GM23338 (cell line): Measurements from ENCODE around the gene DIP2C. TPM values are rescaled to one million over a fixed set of nuclear protein-coding genes. Genes with fewer than 3 reads are reported as not detected.

Experiments used
- ATAC-seq: fragments of 200-7000 bp; cut with Tn5 transposase; 3 replicates; pipeline ENCODE4 v1.9.1; 2020
- DNase-seq: peaks from one replicate; pipeline ENCODE4 v3.0.0-alpha.2; 2015; ENCODE audit warnings: low spot score
- H2AFZ ChIP-seq: fragments of 200-600 bp; sonication (generic); 2 replicates; pipeline ENCODE4 v1.8.0; 2016; ENCODE audit warnings: antibody characterized with exemption, mild to moderate bottlenecking, moderate library complexity
- H3F3A ChIP-seq: fragments of 200-600 bp; sonication (generic); replicated peaks from 2 replicates; pipeline ENCODE4 v1.8.0; 2017; ENCODE audit warnings: antibody characterized with exemption, mixed run types, low read depth
- H3K27ac ChIP-seq: fragments of 200-600 bp; sonication (generic); 2 replicates; pipeline ENCODE4 v1.6.1; 2016; ENCODE audit warnings: low read depth
- H3K27me3 ChIP-seq: fragments of 200-600 bp; sonication (generic); 2 replicates; pipeline ENCODE4 v1.8.0; 2016; ENCODE audit warnings: mild to moderate bottlenecking, mixed run types, moderate library complexity; ENCODE audit not compliant: insufficient read depth
- H3K36me3 ChIP-seq: fragments of 200-600 bp; sonication (generic); 2 replicates; pipeline ENCODE4 v1.8.0; 2016; ENCODE audit warnings: mild to moderate bottlenecking; ENCODE audit not compliant: insufficient read depth
- H3K4me1 ChIP-seq: fragments of 200-600 bp; sonication (generic); 2 replicates; pipeline ENCODE4 v1.8.0; 2016; ENCODE audit warnings: mild to moderate bottlenecking, moderate library complexity; ENCODE audit not compliant: insufficient read depth
- H3K4me2 ChIP-seq: fragments of 200-600 bp; sonication (generic); 2 replicates; pipeline ENCODE4 v1.7.1; 2017; ENCODE audit warnings: mixed run types
- H3K4me3 ChIP-seq: fragments of 200-600 bp; sonication (generic); 2 replicates; pipeline ENCODE4 v1.6.1; 2016; ENCODE audit warnings: mixed run types
- H3K79me2 ChIP-seq: fragments of 200-600 bp; sonication (generic); replicated peaks from 2 replicates; pipeline ENCODE4 v1.8.0; 2017; ENCODE audit warnings: mild to moderate bottlenecking; ENCODE audit not compliant: insufficient read depth
- H3K9me2 ChIP-seq: fragments of 200-600 bp; sonication (generic); 2 replicates; pipeline ENCODE4 v1.8.0; 2017; ENCODE audit not compliant: insufficient read depth
- H4K20me1 ChIP-seq: fragments of 200-600 bp; sonication (generic); replicated peaks from 2 replicates; pipeline ENCODE4 v1.8.0; 2017; ENCODE audit warnings: mild to moderate bottlenecking; ENCODE audit not compliant: insufficient read depth
- H3K27ac Mint-ChIP-seq: 2 replicates; pipeline ENCODE4 v1.8.0; 2020; ENCODE audit warnings: inconsistent platforms, mild to moderate bottlenecking, moderate library complexity, mixed read lengths
- H3K27me3 Mint-ChIP-seq: 3 replicates; pipeline ENCODE4 v1.8.0; 2022; ENCODE audit warnings: low read depth, mild to moderate bottlenecking, moderate library complexity, mixed read lengths, inconsistent platforms; ENCODE audit not compliant: insufficient read depth, poor library complexity
- H3K36me3 Mint-ChIP-seq: 3 replicates; pipeline ENCODE4 v1.8.0; 2021; ENCODE audit warnings: low read depth, mild to moderate bottlenecking, inconsistent platforms, moderate library complexity, mixed read lengths
- H3K4me1 Mint-ChIP-seq: 3 replicates; pipeline ENCODE4 v1.8.0; 2020; ENCODE audit warnings: mild to moderate bottlenecking, inconsistent platforms, mixed read lengths
- H3K4me3 Mint-ChIP-seq: 3 replicates; pipeline ENCODE4 v1.8.0; 2021; ENCODE audit warnings: moderate library complexity, mild to moderate bottlenecking, inconsistent platforms, mixed read lengths
- H3K9me3 Mint-ChIP-seq: 3 replicates; pipeline ENCODE4 v1.8.0; 2020; ENCODE audit warnings: moderate library complexity, mild to moderate bottlenecking, inconsistent platforms, mixed read lengths
- CREB1 ChIP-seq: fragments of 250-450 bp; sonication (Bioruptor Pico); IDR thresholded peaks from 2 replicates; pipeline ENCODE4 v1.5.0; 2020; ENCODE audit warnings: low read depth, mild to moderate bottlenecking, moderate library complexity
- EZH2 ChIP-seq: fragments of 200-600 bp; sonication (generic); IDR thresholded peaks from one replicate; pipeline ENCODE4 v1.8.0; 2017; ENCODE audit warnings: antibody characterized with exemption, mild to moderate bottlenecking, low read depth; ENCODE audit not compliant: unreplicated experiment
- EZH2phosphoT487 ChIP-seq: fragments of 200-600 bp; sonication (generic); IDR thresholded peaks from one replicate; pipeline ENCODE4 v1.8.1; 2018; ENCODE audit warnings: antibody characterized with exemption; ENCODE audit not compliant: unreplicated experiment
- JUNB ChIP-seq: IDR thresholded peaks from one replicate; pipeline ENCODE4 v1.6.1; 2016; ENCODE audit warnings: antibody characterized with exemption; ENCODE audit not compliant: unreplicated experiment
- NANOG ChIP-seq: IDR thresholded peaks from 2 replicates; pipeline ENCODE4 v1.6.1; 2016; ENCODE audit warnings: antibody characterized with exemption, borderline replicate concordance
- POLR2AphosphoS5 ChIP-seq: IDR thresholded peaks from 2 replicates; pipeline ENCODE4 v1.6.1; 2016; ENCODE audit warnings: antibody characterized with exemption, low read depth
- STAT1 ChIP-seq: IDR thresholded peaks from one replicate; pipeline ENCODE4 v1.6.1; 2016; ENCODE audit warnings: antibody characterized with exemption; ENCODE audit not compliant: unreplicated experiment
- ZNF114 ChIP-seq: fragments of 250-450 bp; sonication (Bioruptor Pico); IDR thresholded peaks from 2 replicates; pipeline ENCODE4 v1.5.0; 2020; ENCODE audit warnings: mild to moderate bottlenecking, moderate library complexity
- ZNF331 ChIP-seq: fragments of 250-450 bp; sonication (Bioruptor Pico); IDR thresholded peaks from 2 replicates; pipeline ENCODE4 v1.5.0; 2020; ENCODE audit warnings: low read depth, mild to moderate bottlenecking, moderate library complexity
- polyA plus RNA-seq: library from polyadenylated mRNA; unstranded; fragments of >200 nt; fragmentation: Nextera tagmentation; extraction: Ambion mirVana; gene quantifications from 2 replicates; pipeline ENCODE4 v1.2.1, GENCODE V29; 2016
- total RNA-seq: library from RNA; depleted of rRNA; stranded (reverse); fragments of >200 nt; shearing (Covaris generic); gene quantifications from 2 replicates; pipeline ENCODE4 v1.2.3, GENCODE V29; 2014
- TF ChIP-seq, protein P1 (sequence below): IDR thresholded peaks from 2 replicates; pipeline ENCODE4 v1.6.1; 2016; ENCODE audit warnings: antibody characterized with exemption
- TF ChIP-seq, protein P2 (sequence below), 2 experiments: fragments of 200-600 bp in 1 of 2; sonication (generic) in 1 of 2; conservative IDR thresholded peaks; 2 replicates each; pipeline versions ENCODE4 v1.5.1 to v1.6.1; 2016 to 2017; ENCODE audit warnings: antibody characterized with exemption in 2 of 2, low read depth in 2 of 2, mild to moderate bottlenecking in 2 of 2, moderate library complexity in 1 of 2
- TF ChIP-seq, protein P3 (sequence below): fragments of 250-450 bp; sonication (Bioruptor Pico); IDR thresholded peaks from 2 replicates; pipeline ENCODE4 v1.5.0; 2020; ENCODE audit warnings: mild to moderate bottlenecking, moderate library complexity
- TF ChIP-seq, protein P4 (sequence below): IDR thresholded peaks from one replicate; pipeline ENCODE4 v1.6.1; 2018; ENCODE audit warnings: antibody characterized with exemption; ENCODE audit not compliant: unreplicated experiment

Gene DIP2C
- total and polyA plus RNA-seq, 2 experiments from 2014 or later, result 5.1 to 7.7 TPM

GRCh38 chr10:275680-276079, 413.8 kb downstream of the DIP2C start:
- H3K79me2 ChIP-seq, result no peaks in the 10 kb centered on the region
- no peaks in the 10 kb centered on the region for H3K9me2 ChIP-seq
- ATAC-seq (no peak), DNase-seq (no peak)
- Mint-ChIP-seq H3K36me3 (peaks cover 3% of the 10 kb centered on the region; the same call in 2 of the 3 replicates), H3K4me1 (no peaks in the 10 kb centered on the region), H3K9me3 (no peaks in the 10 kb centered on the region), H3K27ac (no peak overlapping the region), H3K4me3 (no peak overlapping the region), H3K27me3 (no peaks in the 10 kb centered on the region)
- no peak overlapping the region for H2AFZ ChIP-seq
- no peak for TF ChIP-seq JUNB
- TF ChIP-seq ZNF114 (CRISPR knock-in tag), result no peak
- TF ChIP-seq STAT1, result no peak
- TF ChIP-seq, protein P1, sequence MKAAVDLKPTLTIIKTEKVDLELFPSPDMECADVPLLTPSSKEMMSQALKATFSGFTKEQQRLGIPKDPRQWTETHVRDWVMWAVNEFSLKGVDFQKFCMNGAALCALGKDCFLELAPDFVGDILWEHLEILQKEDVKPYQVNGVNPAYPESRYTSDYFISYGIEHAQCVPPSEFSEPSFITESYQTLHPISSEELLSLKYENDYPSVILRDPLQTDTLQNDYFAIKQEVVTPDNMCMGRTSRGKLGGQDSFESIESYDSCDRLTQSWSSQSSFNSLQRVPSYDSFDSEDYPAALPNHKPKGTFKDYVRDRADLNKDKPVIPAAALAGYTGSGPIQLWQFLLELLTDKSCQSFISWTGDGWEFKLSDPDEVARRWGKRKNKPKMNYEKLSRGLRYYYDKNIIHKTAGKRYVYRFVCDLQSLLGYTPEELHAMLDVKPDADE, result no peak
- TF ChIP-seq EZH2, result no peak
- no peak for TF ChIP-seq EZH2phosphoT487
- no peak for TF ChIP-seq ZNF331
- no peak for TF ChIP-seq NANOG
- no peak for TF ChIP-seq CREB1
- TF ChIP-seq, protein P2, sequence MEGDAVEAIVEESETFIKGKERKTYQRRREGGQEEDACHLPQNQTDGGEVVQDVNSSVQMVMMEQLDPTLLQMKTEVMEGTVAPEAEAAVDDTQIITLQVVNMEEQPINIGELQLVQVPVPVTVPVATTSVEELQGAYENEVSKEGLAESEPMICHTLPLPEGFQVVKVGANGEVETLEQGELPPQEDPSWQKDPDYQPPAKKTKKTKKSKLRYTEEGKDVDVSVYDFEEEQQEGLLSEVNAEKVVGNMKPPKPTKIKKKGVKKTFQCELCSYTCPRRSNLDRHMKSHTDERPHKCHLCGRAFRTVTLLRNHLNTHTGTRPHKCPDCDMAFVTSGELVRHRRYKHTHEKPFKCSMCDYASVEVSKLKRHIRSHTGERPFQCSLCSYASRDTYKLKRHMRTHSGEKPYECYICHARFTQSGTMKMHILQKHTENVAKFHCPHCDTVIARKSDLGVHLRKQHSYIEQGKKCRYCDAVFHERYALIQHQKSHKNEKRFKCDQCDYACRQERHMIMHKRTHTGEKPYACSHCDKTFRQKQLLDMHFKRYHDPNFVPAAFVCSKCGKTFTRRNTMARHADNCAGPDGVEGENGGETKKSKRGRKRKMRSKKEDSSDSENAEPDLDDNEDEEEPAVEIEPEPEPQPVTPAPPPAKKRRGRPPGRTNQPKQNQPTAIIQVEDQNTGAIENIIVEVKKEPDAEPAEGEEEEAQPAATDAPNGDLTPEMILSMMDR (conservative IDR thresholded peaks at IDR 0.05; ENCODE audit: low read depth in 2 of 2), result no peak
- TF ChIP-seq, protein P3, sequence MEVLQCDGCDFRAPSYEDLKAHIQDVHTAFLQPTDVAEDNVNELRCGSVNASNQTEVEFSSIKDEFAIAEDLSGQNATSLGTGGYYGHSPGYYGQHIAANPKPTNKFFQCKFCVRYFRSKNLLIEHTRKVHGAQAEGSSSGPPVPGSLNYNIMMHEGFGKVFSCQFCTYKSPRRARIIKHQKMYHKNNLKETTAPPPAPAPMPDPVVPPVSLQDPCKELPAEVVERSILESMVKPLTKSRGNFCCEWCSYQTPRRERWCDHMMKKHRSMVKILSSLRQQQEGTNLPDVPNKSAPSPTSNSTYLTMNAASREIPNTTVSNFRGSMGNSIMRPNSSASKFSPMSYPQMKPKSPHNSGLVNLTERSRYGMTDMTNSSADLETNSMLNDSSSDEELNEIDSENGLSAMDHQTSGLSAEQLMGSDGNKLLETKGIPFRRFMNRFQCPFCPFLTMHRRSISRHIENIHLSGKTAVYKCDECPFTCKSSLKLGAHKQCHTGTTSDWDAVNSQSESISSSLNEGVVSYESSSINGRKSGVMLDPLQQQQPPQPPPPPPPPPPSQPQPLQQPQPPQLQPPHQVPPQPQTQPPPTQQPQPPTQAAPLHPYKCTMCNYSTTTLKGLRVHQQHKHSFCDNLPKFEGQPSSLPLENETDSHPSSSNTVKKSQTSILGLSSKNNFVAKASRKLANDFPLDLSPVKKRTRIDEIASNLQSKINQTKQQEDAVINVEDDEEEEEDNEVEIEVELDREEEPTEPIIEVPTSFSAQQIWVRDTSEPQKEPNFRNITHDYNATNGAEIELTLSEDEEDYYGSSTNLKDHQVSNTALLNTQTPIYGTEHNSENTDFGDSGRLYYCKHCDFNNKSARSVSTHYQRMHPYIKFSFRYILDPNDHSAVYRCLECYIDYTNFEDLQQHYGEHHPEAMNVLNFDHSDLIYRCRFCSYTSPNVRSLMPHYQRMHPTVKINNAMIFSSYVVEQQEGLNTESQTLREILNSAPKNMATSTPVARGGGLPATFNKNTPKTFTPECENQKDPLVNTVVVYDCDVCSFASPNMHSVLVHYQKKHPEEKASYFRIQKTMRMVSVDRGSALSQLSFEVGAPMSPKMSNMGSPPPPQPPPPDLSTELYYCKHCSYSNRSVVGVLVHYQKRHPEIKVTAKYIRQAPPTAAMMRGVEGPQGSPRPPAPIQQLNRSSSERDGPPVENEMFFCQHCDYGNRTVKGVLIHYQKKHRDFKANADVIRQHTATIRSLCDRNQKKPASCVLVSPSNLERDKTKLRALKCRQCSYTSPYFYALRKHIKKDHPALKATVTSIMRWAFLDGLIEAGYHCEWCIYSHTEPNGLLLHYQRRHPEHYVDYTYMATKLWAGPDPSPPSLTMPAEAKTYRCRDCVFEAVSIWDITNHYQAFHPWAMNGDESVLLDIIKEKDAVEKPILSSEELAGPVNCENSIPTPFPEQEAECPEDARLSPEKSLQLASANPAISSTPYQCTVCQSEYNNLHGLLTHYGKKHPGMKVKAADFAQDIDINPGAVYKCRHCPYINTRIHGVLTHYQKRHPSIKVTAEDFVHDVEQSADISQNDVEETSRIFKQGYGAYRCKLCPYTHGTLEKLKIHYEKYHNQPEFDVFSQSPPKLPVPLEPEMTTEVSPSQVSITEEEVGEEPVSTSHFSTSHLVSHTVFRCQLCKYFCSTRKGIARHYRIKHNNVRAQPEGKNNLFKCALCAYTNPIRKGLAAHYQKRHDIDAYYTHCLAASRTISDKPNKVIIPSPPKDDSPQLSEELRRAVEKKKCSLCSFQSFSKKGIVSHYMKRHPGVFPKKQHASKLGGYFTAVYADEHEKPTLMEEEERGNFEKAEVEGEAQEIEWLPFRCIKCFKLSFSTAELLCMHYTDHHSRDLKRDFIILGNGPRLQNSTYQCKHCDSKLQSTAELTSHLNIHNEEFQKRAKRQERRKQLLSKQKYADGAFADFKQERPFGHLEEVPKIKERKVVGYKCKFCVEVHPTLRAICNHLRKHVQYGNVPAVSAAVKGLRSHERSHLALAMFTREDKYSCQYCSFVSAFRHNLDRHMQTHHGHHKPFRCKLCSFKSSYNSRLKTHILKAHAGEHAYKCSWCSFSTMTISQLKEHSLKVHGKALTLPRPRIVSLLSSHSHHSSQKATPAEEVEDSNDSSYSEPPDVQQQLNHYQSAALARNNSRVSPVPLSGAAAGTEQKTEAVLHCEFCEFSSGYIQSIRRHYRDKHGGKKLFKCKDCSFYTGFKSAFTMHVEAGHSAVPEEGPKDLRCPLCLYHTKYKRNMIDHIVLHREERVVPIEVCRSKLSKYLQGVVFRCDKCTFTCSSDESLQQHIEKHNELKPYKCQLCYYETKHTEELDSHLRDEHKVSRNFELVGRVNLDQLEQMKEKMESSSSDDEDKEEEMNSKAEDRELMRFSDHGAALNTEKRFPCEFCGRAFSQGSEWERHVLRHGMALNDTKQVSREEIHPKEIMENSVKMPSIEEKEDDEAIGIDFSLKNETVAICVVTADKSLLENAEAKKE (CRISPR knock-in tag), result no peak
- TF ChIP-seq, protein P4, sequence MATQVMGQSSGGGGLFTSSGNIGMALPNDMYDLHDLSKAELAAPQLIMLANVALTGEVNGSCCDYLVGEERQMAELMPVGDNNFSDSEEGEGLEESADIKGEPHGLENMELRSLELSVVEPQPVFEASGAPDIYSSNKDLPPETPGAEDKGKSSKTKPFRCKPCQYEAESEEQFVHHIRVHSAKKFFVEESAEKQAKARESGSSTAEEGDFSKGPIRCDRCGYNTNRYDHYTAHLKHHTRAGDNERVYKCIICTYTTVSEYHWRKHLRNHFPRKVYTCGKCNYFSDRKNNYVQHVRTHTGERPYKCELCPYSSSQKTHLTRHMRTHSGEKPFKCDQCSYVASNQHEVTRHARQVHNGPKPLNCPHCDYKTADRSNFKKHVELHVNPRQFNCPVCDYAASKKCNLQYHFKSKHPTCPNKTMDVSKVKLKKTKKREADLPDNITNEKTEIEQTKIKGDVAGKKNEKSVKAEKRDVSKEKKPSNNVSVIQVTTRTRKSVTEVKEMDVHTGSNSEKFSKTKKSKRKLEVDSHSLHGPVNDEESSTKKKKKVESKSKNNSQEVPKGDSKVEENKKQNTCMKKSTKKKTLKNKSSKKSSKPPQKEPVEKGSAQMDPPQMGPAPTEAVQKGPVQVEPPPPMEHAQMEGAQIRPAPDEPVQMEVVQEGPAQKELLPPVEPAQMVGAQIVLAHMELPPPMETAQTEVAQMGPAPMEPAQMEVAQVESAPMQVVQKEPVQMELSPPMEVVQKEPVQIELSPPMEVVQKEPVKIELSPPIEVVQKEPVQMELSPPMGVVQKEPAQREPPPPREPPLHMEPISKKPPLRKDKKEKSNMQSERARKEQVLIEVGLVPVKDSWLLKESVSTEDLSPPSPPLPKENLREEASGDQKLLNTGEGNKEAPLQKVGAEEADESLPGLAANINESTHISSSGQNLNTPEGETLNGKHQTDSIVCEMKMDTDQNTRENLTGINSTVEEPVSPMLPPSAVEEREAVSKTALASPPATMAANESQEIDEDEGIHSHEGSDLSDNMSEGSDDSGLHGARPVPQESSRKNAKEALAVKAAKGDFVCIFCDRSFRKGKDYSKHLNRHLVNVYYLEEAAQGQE, result no peak
- no peak for TF ChIP-seq POLR2AphosphoS5
- no peak overlapping the region for H3K4me2 ChIP-seq
- no peaks in the 10 kb centered on the region for H3F3A ChIP-seq
- H4K20me1 ChIP-seq, result no peaks in the 10 kb centered on the region
- H3K4me1 ChIP-seq, result no peaks in the 10 kb centered on the region
- H3K27me3 ChIP-seq, result no peaks in the 10 kb centered on the region
- H3K4me3 ChIP-seq, result no peak overlapping the region
- H3K27ac ChIP-seq, result no peak overlapping the region
- no peaks in the 10 kb centered on the region for H3K36me3 ChIP-seq
